WERI-Rb-1 (cell line): ENCODE data around the gene CDC42EP4.

Experiments used
- DNase-seq: peaks from one replicate; pipeline ENCODE4 v3.0.0-alpha.2; 2020
- H3K27ac ChIP-seq: fragments of 250-450 bp; sonication (Bioruptor Pico); 2 replicates; pipeline ENCODE4 v1.5.1; 2020; ENCODE audit warnings: mild to moderate bottlenecking, moderate library complexity
- H3K27me3 ChIP-seq: fragments of 250-450 bp; sonication (Bioruptor Pico); 2 replicates; pipeline ENCODE4 v1.5.1; 2021; ENCODE audit warnings: mild to moderate bottlenecking, low read depth, moderate library complexity; ENCODE audit not compliant: insufficient read depth, severe bottlenecking
- H3K36me3 ChIP-seq: fragments of 250-450 bp; sonication (Bioruptor Pico); 2 replicates; pipeline ENCODE4 v1.5.1; 2020; ENCODE audit warnings: mild to moderate bottlenecking, moderate library complexity
- H3K4me3 ChIP-seq: 2 replicates; pipeline ENCODE4 v1.5.1; 2011; ENCODE audit warnings: low read depth, mild to moderate bottlenecking, control low read depth, low read length
- H3K9me3 ChIP-seq: fragments of 250-450 bp; sonication (Bioruptor Pico); 2 replicates; pipeline ENCODE4 v1.5.1; 2021; ENCODE audit warnings: mild to moderate bottlenecking, moderate library complexity; ENCODE audit not compliant: severe bottlenecking
- TF ChIP-seq, protein P1 (sequence below): IDR thresholded peaks from 2 replicates; pipeline ENCODE4 v1.5.1; 2011; ENCODE audit warnings: low read depth, mild to moderate bottlenecking, control low read depth, inconsistent platforms, low read length

The CDC42EP4 gene

DNA sequence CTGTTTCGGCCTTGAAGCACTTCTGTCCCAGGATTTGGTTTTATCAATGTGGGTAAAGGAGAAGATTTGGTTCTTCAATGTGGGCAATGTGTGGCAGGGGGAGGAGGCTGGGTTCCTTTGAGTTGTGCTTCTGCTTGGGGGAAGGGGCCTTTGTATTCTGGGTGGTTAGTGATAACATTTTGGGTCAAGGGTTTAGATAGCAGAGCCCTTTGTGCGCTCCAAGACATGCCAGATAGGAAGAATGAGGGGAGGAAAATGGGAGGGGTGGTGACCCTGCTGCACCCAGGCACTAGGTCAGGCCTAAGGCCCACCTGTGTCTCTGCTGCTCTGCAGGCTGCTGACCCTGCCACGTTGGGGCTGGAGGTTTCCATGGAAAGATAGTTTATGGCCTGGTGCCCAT, 40.0 kb upstream of the CDC42EP4 start:
- DNase-seq = no peak
- TF ChIP-seq, protein P1, sequence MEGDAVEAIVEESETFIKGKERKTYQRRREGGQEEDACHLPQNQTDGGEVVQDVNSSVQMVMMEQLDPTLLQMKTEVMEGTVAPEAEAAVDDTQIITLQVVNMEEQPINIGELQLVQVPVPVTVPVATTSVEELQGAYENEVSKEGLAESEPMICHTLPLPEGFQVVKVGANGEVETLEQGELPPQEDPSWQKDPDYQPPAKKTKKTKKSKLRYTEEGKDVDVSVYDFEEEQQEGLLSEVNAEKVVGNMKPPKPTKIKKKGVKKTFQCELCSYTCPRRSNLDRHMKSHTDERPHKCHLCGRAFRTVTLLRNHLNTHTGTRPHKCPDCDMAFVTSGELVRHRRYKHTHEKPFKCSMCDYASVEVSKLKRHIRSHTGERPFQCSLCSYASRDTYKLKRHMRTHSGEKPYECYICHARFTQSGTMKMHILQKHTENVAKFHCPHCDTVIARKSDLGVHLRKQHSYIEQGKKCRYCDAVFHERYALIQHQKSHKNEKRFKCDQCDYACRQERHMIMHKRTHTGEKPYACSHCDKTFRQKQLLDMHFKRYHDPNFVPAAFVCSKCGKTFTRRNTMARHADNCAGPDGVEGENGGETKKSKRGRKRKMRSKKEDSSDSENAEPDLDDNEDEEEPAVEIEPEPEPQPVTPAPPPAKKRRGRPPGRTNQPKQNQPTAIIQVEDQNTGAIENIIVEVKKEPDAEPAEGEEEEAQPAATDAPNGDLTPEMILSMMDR = no peak
- Histone ChIP-seq H3K4me3 (no peak overlapping the region), H3K9me3 (no peaks in the 10 kb centered on the region), H3K36me3 (peaks cover 42% of the 10 kb centered on the region), H3K27ac (no peak overlapping the region), H3K27me3 (no peaks in the 10 kb centered on the region)

DNA sequence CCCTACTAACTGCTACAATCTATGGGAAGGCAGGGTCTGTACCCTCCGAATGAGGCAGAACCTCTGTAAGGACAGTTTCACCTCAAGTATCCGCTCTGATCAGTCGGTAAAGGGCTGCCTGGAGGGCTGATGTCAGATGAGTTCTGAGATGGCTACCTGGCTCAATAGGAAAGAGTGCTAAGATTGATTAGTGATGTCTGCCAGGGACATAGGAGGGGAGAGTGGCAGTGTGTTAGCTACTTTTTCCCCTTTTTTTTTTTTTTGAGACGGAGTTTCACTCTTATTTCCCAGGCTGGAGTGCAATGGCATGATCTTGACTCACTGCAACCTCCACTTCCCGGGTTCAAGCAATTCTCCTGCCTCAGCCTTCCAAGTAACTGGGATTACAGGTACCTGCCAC, 39.1 kb upstream of the CDC42EP4 start:
- Histone ChIP-seq H3K4me3 (no peak overlapping the region), H3K27ac (no peak overlapping the region), H3K36me3 (peaks cover 38% of the 10 kb centered on the region), H3K9me3 (no peaks in the 10 kb centered on the region), H3K27me3 (no peaks in the 10 kb centered on the region)
- TF ChIP-seq, protein P1 = no peak
- DNase-seq = no peak

DNA sequence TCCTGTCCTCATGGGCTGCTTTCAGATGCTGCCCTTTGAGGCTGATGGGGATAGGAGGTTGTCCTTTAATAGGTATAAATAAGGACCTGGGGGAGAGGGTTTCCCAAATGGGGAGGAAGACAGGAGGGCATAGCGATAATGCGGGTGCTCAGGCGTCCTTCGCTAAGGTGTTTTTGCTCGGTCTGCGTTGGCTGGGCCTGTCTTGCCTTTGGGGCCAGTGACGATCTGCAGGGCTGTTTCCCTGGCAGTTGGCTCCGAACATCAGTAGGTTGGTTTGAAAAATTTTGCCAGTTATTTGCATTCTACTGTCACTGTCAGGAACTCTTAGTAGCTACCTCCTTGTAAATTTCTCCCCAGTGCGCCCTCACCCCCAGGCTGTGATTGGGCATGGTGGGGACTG, 37.8 kb upstream of the CDC42EP4 start:
- Histone ChIP-seq H3K9me3 (no peaks in the 10 kb centered on the region), H3K4me3 (no peak overlapping the region), H3K27ac (peak overlapping the region; percentile 57), H3K36me3 (peaks cover 35% of the 10 kb centered on the region), H3K27me3 (no peaks in the 10 kb centered on the region)
- DNase-seq = no peak
- TF ChIP-seq, protein P1 = no peak

DNA sequence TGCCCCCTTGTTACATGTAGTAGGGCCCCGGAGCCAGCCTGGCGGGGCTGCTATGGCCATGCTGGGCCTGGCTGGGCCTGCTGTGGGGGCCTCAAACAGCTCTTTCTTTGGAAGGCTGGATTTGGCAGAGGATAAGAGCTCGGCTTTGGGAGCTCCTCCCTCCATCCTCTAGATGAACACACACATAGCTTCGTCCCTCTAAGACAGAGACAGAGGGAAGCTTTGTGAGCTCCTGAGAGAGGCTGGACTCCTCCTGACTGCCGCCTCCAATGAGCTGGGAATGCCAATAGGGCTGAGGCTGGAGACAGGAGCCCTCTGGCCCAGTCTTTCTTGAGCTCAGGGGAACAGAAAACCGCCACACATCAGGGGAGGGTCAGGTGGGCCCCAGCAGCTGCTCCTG, 37.3 kb upstream of the CDC42EP4 start:
- H3K27ac ChIP-seq = peak overlapping the region; percentile 57
- no peaks in the 10 kb centered on the region for H3K9me3 ChIP-seq
- TF ChIP-seq, protein P1 = no peak
- no peaks in the 10 kb centered on the region for H3K27me3 ChIP-seq
- no peak overlapping the region for H3K4me3 ChIP-seq
- DNase-seq = peak; percentile 47
- H3K36me3 ChIP-seq = peaks cover 37% of the 10 kb centered on the region

DNA sequence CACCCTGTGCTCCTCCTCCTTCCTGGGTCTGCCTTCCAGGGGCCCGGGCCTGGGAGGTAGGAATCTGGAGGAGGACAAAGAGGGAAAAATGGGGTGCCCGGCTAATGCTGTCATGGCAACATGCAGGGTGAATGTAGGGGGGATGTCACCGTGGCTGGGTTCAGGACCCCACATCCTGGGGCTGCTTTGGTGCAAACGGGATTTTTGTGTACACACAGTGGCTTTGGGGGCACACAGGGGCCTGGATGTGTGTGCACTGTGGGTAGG, 37.0 kb upstream of the CDC42EP4 start:
- peaks cover 34% of the 10 kb centered on the region for H3K36me3 ChIP-seq
- TF ChIP-seq, protein P1 = no peak
- H3K9me3 ChIP-seq = no peaks in the 10 kb centered on the region
- no peak overlapping the region for H3K4me3 ChIP-seq
- peak overlapping the region; percentile 57 for H3K27ac ChIP-seq
- no peaks in the 10 kb centered on the region for H3K27me3 ChIP-seq
- no peak for DNase-seq

DNA sequence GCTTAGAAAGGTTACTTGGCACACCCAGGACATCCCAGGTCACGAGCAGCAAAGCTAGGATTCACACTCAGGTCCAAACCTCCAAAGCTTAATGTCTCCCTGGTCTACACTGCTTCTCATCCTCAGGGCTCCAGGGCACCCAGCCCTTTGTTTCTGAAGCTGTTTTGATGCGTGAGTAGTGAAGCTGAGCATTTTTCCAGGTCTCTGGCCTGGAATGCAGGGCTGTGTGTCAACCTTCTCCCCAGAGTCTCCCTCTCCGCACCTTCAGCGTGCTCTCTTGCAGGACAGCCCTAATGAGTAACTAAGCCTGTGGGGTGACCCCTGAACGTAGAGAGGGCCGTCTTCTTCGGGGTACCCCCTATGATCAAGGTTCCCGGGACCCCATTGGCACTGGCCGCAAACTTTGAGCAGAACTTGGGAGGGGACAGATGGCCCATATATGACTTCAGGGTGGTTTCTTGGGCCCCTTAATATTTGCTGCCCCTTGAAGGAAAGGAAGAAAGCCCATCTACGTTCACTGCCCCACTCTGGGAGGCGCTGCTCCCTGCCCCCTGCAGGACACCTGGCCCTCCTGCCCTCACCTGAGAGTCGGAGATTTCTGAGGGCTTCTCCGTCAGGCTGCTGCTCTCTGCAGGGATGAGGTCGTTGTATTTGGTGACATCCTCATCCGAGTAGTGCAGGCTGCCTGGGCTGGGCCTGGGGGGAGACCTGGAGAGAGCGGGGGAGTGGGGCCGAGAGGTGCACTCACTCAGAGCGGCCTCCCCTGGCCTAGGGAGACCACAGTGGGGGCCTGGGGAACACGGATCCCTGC, 36.4 kb upstream of the CDC42EP4 start:
- Histone ChIP-seq H3K9me3 (no peaks in the 10 kb centered on the region), H3K27me3 (no peaks in the 10 kb centered on the region), H3K4me3 (no peak overlapping the region), H3K36me3 (peaks cover 33% of the 10 kb centered on the region), H3K27ac (peak overlapping the region; percentile 57)
- DNase-seq = no peak
- TF ChIP-seq, protein P1 = peak; percentile 33
